Kidney epithelial cell (primary cell): ENCODE measurements around the gene TBC1D5. TPM values are rescaled to one million over a fixed set of nuclear protein-coding genes. Genes with fewer than 3 reads are reported as not detected.

ENCODE experiments used
- DNase-seq: peaks from one replicate; pipeline ENCODE4 v3.0.0-alpha.2; 2010; ENCODE audit warnings: low read depth
- H3K27me3 ChIP-seq: 2 replicates; pipeline ENCODE4 v1.6.0; 2011; ENCODE audit warnings: low read length; ENCODE audit not compliant: control insufficient read depth, insufficient read depth
- H3K36me3 ChIP-seq: 2 replicates; pipeline ENCODE4 v1.5.1; 2011; ENCODE audit warnings: low read length; ENCODE audit not compliant: control insufficient read depth, insufficient read depth
- H3K4me3 ChIP-seq: 2 replicates; pipeline ENCODE4 v1.5.1; 2011; ENCODE audit warnings: low read depth, mild to moderate bottlenecking, control low read depth, low read length
- total RNA-seq: library from RNA; depleted of rRNA; stranded (reverse); fragments of >200 nt; gene quantifications from 2 replicates; pipeline ENCODE4 v1.2.3, GENCODE V29; 2015
- TF ChIP-seq, protein P1 (sequence below): IDR thresholded peaks from 2 replicates; pipeline ENCODE4 v1.5.1; 2011; ENCODE audit warnings: mild to moderate bottlenecking, moderate library complexity, low read length, control low read depth, inconsistent platforms; ENCODE audit not compliant: insufficient read depth, poor library complexity, severe bottlenecking

TBC1D5 gene
- total RNA-seq, 1 donor from 2014 or later, result 100 TPM

DNA sequence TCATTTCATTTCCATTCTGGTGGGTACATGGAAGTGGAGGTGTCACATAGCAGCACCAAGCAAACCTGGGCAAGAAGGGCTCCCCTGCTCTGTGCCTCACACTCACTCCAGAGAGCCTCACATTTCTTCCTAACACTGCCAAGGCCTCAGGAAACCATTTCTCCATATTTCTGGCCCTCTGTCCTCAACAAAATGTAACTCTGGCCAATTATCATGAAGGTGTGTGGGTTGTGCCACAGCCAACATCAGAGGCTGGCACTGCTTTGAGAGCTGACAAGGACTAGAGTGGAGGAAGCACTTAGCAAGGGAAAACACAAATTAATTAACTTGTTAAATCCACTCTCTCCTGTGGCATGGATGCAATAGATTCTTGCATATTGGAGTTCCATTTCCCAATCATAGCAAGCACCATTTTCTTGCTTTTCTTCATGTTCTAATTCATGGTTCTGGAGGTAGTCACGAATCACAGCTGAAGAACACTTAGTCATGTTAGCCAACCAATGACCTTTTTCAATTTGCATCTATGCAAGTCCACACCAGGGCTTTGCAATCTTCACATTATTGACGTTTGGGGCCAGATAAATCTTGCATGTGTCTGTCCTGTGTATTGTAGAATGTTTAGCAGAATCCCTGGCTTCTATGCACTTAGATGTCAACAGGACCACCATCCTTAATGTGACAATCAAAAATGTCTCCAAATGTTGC, 616.5 kb downstream of the TBC1D5 start:
- DNase-seq, result no peak
- TF ChIP-seq, protein P1, sequence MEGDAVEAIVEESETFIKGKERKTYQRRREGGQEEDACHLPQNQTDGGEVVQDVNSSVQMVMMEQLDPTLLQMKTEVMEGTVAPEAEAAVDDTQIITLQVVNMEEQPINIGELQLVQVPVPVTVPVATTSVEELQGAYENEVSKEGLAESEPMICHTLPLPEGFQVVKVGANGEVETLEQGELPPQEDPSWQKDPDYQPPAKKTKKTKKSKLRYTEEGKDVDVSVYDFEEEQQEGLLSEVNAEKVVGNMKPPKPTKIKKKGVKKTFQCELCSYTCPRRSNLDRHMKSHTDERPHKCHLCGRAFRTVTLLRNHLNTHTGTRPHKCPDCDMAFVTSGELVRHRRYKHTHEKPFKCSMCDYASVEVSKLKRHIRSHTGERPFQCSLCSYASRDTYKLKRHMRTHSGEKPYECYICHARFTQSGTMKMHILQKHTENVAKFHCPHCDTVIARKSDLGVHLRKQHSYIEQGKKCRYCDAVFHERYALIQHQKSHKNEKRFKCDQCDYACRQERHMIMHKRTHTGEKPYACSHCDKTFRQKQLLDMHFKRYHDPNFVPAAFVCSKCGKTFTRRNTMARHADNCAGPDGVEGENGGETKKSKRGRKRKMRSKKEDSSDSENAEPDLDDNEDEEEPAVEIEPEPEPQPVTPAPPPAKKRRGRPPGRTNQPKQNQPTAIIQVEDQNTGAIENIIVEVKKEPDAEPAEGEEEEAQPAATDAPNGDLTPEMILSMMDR, result no peak
- H3K4me3 ChIP-seq, result no peak overlapping the region
- no peaks in the 10 kb centered on the region for H3K27me3 ChIP-seq
- H3K36me3 ChIP-seq, result no peaks in the 10 kb centered on the region

GRCh38 chr3:17122758-17123157, 619.7 kb downstream of the TBC1D5 start:
- H3K36me3 ChIP-seq, result no peaks in the 10 kb centered on the region
- H3K27me3 ChIP-seq, result no peaks in the 10 kb centered on the region
- DNase-seq, result no peak
- H3K4me3 ChIP-seq, result no peak overlapping the region
- TF ChIP-seq, protein P1, result no peak

- DNase-seq, result no peak
- Histone ChIP-seq H3K4me3 (no peak overlapping the region), H3K27me3 (no peaks in the 10 kb centered on the region), H3K36me3 (no peaks in the 10 kb centered on the region)
- TF ChIP-seq, protein P1, result no peak
Measured at GRCh38 chr3:17121336-17121735, 621.1 kb downstream of the TBC1D5 start.

GRCh38 chr3:17120115-17120514, 622.3 kb downstream of the TBC1D5 start:
- TF ChIP-seq, protein P1, result no peak
- Histone ChIP-seq H3K4me3 (no peak overlapping the region), H3K36me3 (no peaks in the 10 kb centered on the region), H3K27me3 (no peaks in the 10 kb centered on the region)
- no peak for DNase-seq

- Histone ChIP-seq H3K27me3 (no peaks in the 10 kb centered on the region), H3K4me3 (no peak overlapping the region), H3K36me3 (no peaks in the 10 kb centered on the region)
- TF ChIP-seq, protein P1, result no peak
- no peak for DNase-seq
Measured at GRCh38 chr3:17119201-17120072, 623.0 kb downstream of the TBC1D5 start.
